GM12878 (cell line): ENCODE data around the gene CR1L. TPM values are rescaled to one million over a fixed set of nuclear protein-coding genes. Genes with fewer than 3 reads are reported as not detected.

Source experiments
- ATAC-seq: fragments of 200-7000 bp; cut with Tn5 transposase; 3 replicates; pipeline ENCODE4 v1.9.1; 2020; ENCODE audit warnings: mild to moderate bottlenecking, moderate library complexity
- BruUV-seq: library from RNA; stranded (reverse); fragments of 400-500 nt; replicated peaks from 2 replicates; lab custom pipeline; 2021; lab: Mats Ljungman, UMichigan
- CTCF ChIA-PET: fragments of 300-600 bp; sonication (Branson Sonifier 250); formaldehyde crosslinking; extraction: SDS; loops from one replicate; lab custom pipeline; 2021; ENCODE audit warnings: inconsistent platforms; lab: Yijun Ruan, JAX
- POLR2A ChIA-PET: fragments of 350-600 bp; formaldehyde crosslinking; extraction: SDS; loops from one replicate; lab custom pipeline; 2021; ENCODE audit warnings: inconsistent platforms; lab: Charles Lee
- RAD21 ChIA-PET: fragments of 300-600 bp; sonication (Branson Sonifier 250); formaldehyde crosslinking; loops from one replicate; lab custom pipeline; 2023; ENCODE audit warnings: antibody characterized with exemption; ENCODE audit not compliant: unreplicated experiment; lab: Charles Lee
- SMC1A ChIA-PET: fragments of 300-600 bp; sonication (Branson Sonifier 250); formaldehyde crosslinking; loops from one replicate; lab custom pipeline; 2023; ENCODE audit not compliant: unreplicated experiment, uncharacterized antibody; lab: Charles Lee
- DNase-seq: peaks from one replicate; pipeline ENCODE4 v3.0.0-alpha.2; 2011; ENCODE audit warnings: low read depth, low spot score
- FAIRE-seq: peaks from 3 replicates; lab custom pipeline; 2011; peaks lifted over from hg19 to GRCh38; lab: Jason Lieb, UNC
- H2AFZ ChIP-seq: 2 replicates; pipeline ENCODE4 v1.6.0; 2011; ENCODE audit warnings: low read depth, low read length, control low read depth; ENCODE audit not compliant: control insufficient read depth
- H3K27ac ChIP-seq: 2 replicates; pipeline ENCODE4 v1.5.1; 2011; ENCODE audit warnings: control low read depth; ENCODE audit not compliant: control insufficient read depth, insufficient read depth
- H3K27me3 ChIP-seq, 2 experiments: replicated peaks in 1 of 2; 2 replicates each; pipeline versions ENCODE4 v1.6.0 to v1.6.1; 2011; ENCODE audit warnings: low read length in 1 of 2; ENCODE audit not compliant: control insufficient read depth in 2 of 2, insufficient read depth in 2 of 2
- H3K36me3 ChIP-seq, 2 experiments: 2 replicates each; pipeline ENCODE4 v1.5.1; 2011; ENCODE audit warnings: low read length in 1 of 2; ENCODE audit not compliant: control insufficient read depth in 2 of 2, insufficient read depth in 2 of 2
- H3K4me1 ChIP-seq: 2 replicates; pipeline ENCODE4 v1.6.1; 2011; ENCODE audit warnings: mild to moderate bottlenecking, low read length, moderate library complexity, mixed read lengths; ENCODE audit not compliant: control insufficient read depth, insufficient read depth
- H3K4me2 ChIP-seq: 2 replicates; pipeline ENCODE4 v1.6.0; 2011; ENCODE audit warnings: control low read depth; ENCODE audit not compliant: control insufficient read depth, insufficient read depth
- H3K4me3 ChIP-seq: fragments of 200-600 bp; sonication (generic); 2 replicates; pipeline ENCODE4 v1.5.1; 2016
- H3K79me2 ChIP-seq: 2 replicates; pipeline ENCODE4 v1.6.0; 2011; ENCODE audit warnings: low read length; ENCODE audit not compliant: control insufficient read depth, insufficient read depth
- H3K9ac ChIP-seq: 2 replicates; pipeline ENCODE4 v1.8.0; 2011; ENCODE audit warnings: low read length, control low read depth, mixed read lengths; ENCODE audit not compliant: control insufficient read depth, insufficient read depth
- H3K9me3 ChIP-seq: replicated peaks from 3 replicates; pipeline ENCODE4 v1.5.1; 2011; ENCODE audit warnings: mild to moderate bottlenecking, low read length; ENCODE audit not compliant: control insufficient read depth, insufficient read depth
- H4K20me1 ChIP-seq: 2 replicates; pipeline ENCODE4 v1.6.0; 2011; ENCODE audit not compliant: control insufficient read depth, insufficient read depth
- BRCA1 ChIP-seq: IDR thresholded peaks from 2 replicates; pipeline ENCODE4 v1.6.1; 2011; ENCODE audit warnings: low read depth, low read length, improper control_type of control experiment
- ESRRA ChIP-seq: IDR thresholded peaks from 2 replicates; pipeline ENCODE4 v1.6.1; 2012; ENCODE audit warnings: mild to moderate bottlenecking, low read length, improper control_type of control experiment
- HDAC6 ChIP-seq: fragments of 200-600 bp; sonication (generic); IDR thresholded peaks from one replicate; pipeline ENCODE4 v1.8.0; 2017; ENCODE audit warnings: antibody characterized with exemption; ENCODE audit not compliant: unreplicated experiment
- JUND ChIP-seq: IDR thresholded peaks from 2 replicates; pipeline ENCODE4 v1.6.1; 2012; ENCODE audit warnings: low read depth, mild to moderate bottlenecking, low read length, improper control_type of control experiment, moderate library complexity
- KAT2A ChIP-seq: conservative IDR thresholded peaks from 2 replicates; pipeline ENCODE4 v1.6.1; 2011; ENCODE audit warnings: low read depth, low read length; ENCODE audit not compliant: control insufficient read depth
- MEF2A ChIP-seq: IDR thresholded peaks from 2 replicates; pipeline ENCODE4 v1.6.1; 2011; ENCODE audit warnings: low read depth, mild to moderate bottlenecking, low read length, moderate library complexity; ENCODE audit not compliant: insufficient read depth
- NR2C1 ChIP-seq: fragments of 450-650 bp; IDR thresholded peaks from 2 replicates; pipeline ENCODE4 v1.6.1; 2017; ENCODE audit warnings: antibody characterized with exemption, mild to moderate bottlenecking, moderate library complexity
- POLR2A ChIP-seq: IDR thresholded peaks from 2 replicates; pipeline ENCODE4 v1.6.1; 2011; ENCODE audit warnings: low read depth, mild to moderate bottlenecking, low read length
- POLR2AphosphoS5 ChIP-seq: IDR thresholded peaks from 2 replicates; pipeline ENCODE4 v1.6.1; 2011; ENCODE audit warnings: mild to moderate bottlenecking, low read length, inconsistent platforms
- SMAD1 ChIP-seq: fragments of 450-650 bp; IDR thresholded peaks from 2 replicates; pipeline ENCODE4 v1.6.1; 2018; ENCODE audit warnings: mild to moderate bottlenecking, low read depth; ENCODE audit not compliant: partially characterized antibody
- STAT3 ChIP-seq: IDR thresholded peaks from 2 replicates; pipeline ENCODE4 v1.6.1; 2011; ENCODE audit warnings: low read depth, low read length, improper control_type of control experiment
- SUZ12 ChIP-seq: fragments of 200-600 bp; sonication (generic); IDR thresholded peaks from one replicate; pipeline ENCODE4 v1.6.1; 2018; ENCODE audit warnings: antibody characterized with exemption, mild to moderate bottlenecking; ENCODE audit not compliant: unreplicated experiment
- TCF7 ChIP-seq: IDR thresholded peaks from 2 replicates; pipeline ENCODE4 v1.6.1; 2014; ENCODE audit warnings: antibody characterized with exemption, borderline replicate concordance
- ZNF622 ChIP-seq: fragments of 450-650 bp; IDR thresholded peaks from 2 replicates; pipeline ENCODE4 v1.6.1; 2017; ENCODE audit warnings: mild to moderate bottlenecking, inconsistent platforms
- ZNF687 ChIP-seq: fragments of 450-650 bp; IDR thresholded peaks from 2 replicates; pipeline ENCODE4 v1.6.1; 2017; ENCODE audit warnings: mild to moderate bottlenecking, moderate library complexity
- WGBS: methylation state at CpG from one replicate; pipeline ENCODE4 v1.1.6; 2016; ENCODE audit warnings: low lambda C conversion rate; ENCODE audit not compliant: insufficient replicate concordance, insufficient coverage; ENCODE audit errors: missing lambda C conversion rate; 5-methylcytosine and 5-hydroxymethylcytosine counted together
- in situ Hi-C: fragments of 300-500 bp; cut with MboI; formaldehyde crosslinking; loops from 9 replicates; pipeline ENCODE4 v1.14.3; 2018; ENCODE audit warnings: mixed read lengths
- intact Hi-C: fragments of 100-400 bp; cut with micrococcal nuclease; formaldehyde crosslinking; loops from one replicate; pipeline ENCODE4 v1.14.2; 2022; ENCODE audit not compliant: unreplicated experiment
- polyA plus RNA-seq, 11 experiments: library from polyadenylated mRNA; depleted of rRNA in 4 of 11; unstranded in 6 of 11; stranded (reverse) in 5 of 11; fragments of >200 nt; fragmentation: Nextera tagmentation in 4 of 11; fragmentation: Illumina TruSeq in 1 of 11; extraction: Ambion mirVana in 4 of 11; extraction: Trizol in 1 of 11; gene quantifications; 1 replicate in 1 of 11; 2 replicates in 10 of 11; pipeline versions ENCODE4 v1.2.1 to v1.2.3, GENCODE V29; 2011 to 2016; ENCODE audit warnings: inconsistent platforms in 2 of 11, missing spikeins in 2 of 11, low read depth in 1 of 11
- total RNA-seq, 4 experiments: library from RNA; depleted of rRNA in 3 of 4; stranded (reverse); fragments of >200 nt in 3 of 4; fragmentation: Illumina TruSeq in 1 of 4; extraction: Trizol in 1 of 4; gene quantifications; 2 replicates each; pipeline versions ENCODE4 v1.2.1 to v1.2.3, GENCODE V29; 2013 to 2021

CR1L gene
- total and polyA plus RNA-seq, 10 of the 15 experiments (the other 5 are each of a cell fraction or from before 2014, with no cell fraction given): 0.11 TPM; not detected in 9

- BruUV-seq: no TSS peak
- ChIA-PET POLR2A (interaction anchor here (0.7 kb wide), 1 partner anchor 432 kb away, joined by 3 read pairs; no protein-coding TSS in a partner anchor), SMC1A (no interaction called here), CTCF (no interaction called here), RAD21 (no interaction called here)
- Histone ChIP-seq H3K27ac (no peak overlapping the region), H4K20me1 (no peaks in the 10 kb centered on the region), H3K79me2 (no peaks in the 10 kb centered on the region), H2AFZ (no peak overlapping the region), H3K27me3 (no peaks in the 10 kb centered on the region), H3K4me3 (no peak overlapping the region), H3K36me3 (no peaks in the 10 kb centered on the region), H3K4me2 (no peak overlapping the region), H3K4me1 (no peaks in the 10 kb centered on the region), H3K9me3 (no peaks in the 10 kb centered on the region), H3K9ac (no peak overlapping the region)
- intact Hi-C loops (no loop called here), in situ Hi-C loops (no loop called here)
- WGBS: 72% methylated on average over 8 of the region's 9 CpGs
- no peak for DNase-seq
- no peak for ATAC-seq
- no peak for FAIRE-seq
- TF ChIP-seq MEF2A: no peak
- TF ChIP-seq ZNF622: no peak
Observed at GRCh38 chr1:207658904-207659485, 14.1 kb downstream of the CR1L start.

- SMC1A ChIA-PET: no interaction called here
- intact Hi-C loops: no loop called here
- H3K27me3 ChIP-seq: no peaks in the 10 kb centered on the region
- no peak for ATAC-seq
- H4K20me1 ChIP-seq: no peaks in the 10 kb centered on the region
- no TSS peak for BruUV-seq
- H3K9me3 ChIP-seq: no peaks in the 10 kb centered on the region
- RAD21 ChIA-PET: no interaction called here
- H2AFZ ChIP-seq: no peak overlapping the region
- H3K79me2 ChIP-seq: no peaks in the 10 kb centered on the region
- H3K4me1 ChIP-seq: no peaks in the 10 kb centered on the region
- POLR2A ChIA-PET: interaction anchor here (0.7 kb wide), 1 partner anchor 433 kb away, joined by 3 read pairs; no protein-coding TSS in a partner anchor
- 48% methylated on average over 10 of the region's 10 CpGs for WGBS
- H3K4me2 ChIP-seq: no peak overlapping the region
- DNase-seq: no peak
- no peak overlapping the region for H3K4me3 ChIP-seq
- in situ Hi-C loops: no loop called here
- H3K9ac ChIP-seq: no peak overlapping the region
- H3K36me3 ChIP-seq: no peaks in the 10 kb centered on the region
- FAIRE-seq: no peak
- CTCF ChIA-PET: interaction anchor here (0.6 kb wide), 2 partner anchors 39 to 137 kb away, joined by 3 read pairs; no protein-coding TSS in a partner anchor
- H3K27ac ChIP-seq: no peak overlapping the region
- TF ChIP-seq SUZ12 (no peak), BRCA1 (no peak), HDAC6 (no peak), POLR2AphosphoS5 (no peak), ZNF687 (no peak), TCF7 (no peak), POLR2A (no peak), NR2C1 (no peak), JUND (no peak), STAT3 (no peak), ESRRA (no peak), KAT2A (no peak), SMAD1 (no peak)
Observed at GRCh38 chr1:207659545-207660153, 14.7 kb downstream of the CR1L start.
